Measurements from ENCODE around the gene FARP1. TPM values are rescaled to one million over a fixed set of nuclear protein-coding genes. Genes with fewer than 3 reads are reported as not detected.

FARP1 gene
- polyA plus RNA-seq, 4 donors = 0.89 to 23.4 (median 6.2) TPM

DNA sequence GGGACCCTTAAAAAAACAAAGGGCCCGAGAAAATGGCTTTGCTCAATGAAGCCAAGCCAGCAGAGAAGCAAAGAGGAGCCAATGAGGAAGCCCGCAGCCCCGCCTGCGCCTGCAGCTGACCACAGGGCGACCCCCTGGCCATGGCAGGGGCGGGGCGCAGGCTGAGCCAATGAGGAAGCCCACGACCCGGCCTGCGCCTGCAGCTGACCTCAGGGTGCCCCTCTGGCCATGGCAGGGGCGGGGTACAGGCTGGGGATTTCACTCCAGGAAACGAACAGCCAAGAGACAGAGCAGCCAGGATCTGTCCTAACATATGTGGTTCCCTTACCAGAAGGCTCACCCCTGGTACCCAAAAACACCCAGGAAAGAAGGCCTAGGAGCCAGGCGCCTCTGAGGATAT is 332.6 kb downstream of the FARP1 start:
- Histone ChIP-seq H3K27me3 (ENCODE audit: control insufficient read depth in 3 of 3, insufficient read depth in 3 of 3, low read length in 3 of 3) (no peaks in the 10 kb centered on the region), H3K27ac (ENCODE audit: low read depth in 1 of 3, low read length in 2 of 3) (peak overlapping the region in 1 of 3 donors; percentile 10), H3K9me3 (ENCODE audit: control insufficient read depth in 2 of 2, insufficient read depth in 1 of 2, low read depth in 1 of 2, low read length in 1 of 2) (no peaks in the 10 kb centered on the region), H3K4me1 (ENCODE audit: control insufficient read depth in 3 of 3, insufficient read depth in 2 of 3, low read depth in 1 of 3, low read length in 2 of 3) (peaks cover 0 to 38% (median 8%) of the 10 kb centered on the region in 3 donors), H3K4me3 (ENCODE audit: low read depth in 1 of 3, low read length in 3 of 3) (no peak overlapping the region), H3K36me3 (ENCODE audit: control insufficient read depth in 3 of 3, insufficient read depth in 2 of 3, low read depth in 1 of 3, low read length in 3 of 3) (peaks cover 8 to 59% (median 9%) of the 10 kb centered on the region in 3 donors)
- 62 to 91% (median 68%) methylated on average over 13 of the region's 13 CpGs for WGBS, 3 donors
- no peak for DNase-seq
- FAIRE-seq = no peak

DNA sequence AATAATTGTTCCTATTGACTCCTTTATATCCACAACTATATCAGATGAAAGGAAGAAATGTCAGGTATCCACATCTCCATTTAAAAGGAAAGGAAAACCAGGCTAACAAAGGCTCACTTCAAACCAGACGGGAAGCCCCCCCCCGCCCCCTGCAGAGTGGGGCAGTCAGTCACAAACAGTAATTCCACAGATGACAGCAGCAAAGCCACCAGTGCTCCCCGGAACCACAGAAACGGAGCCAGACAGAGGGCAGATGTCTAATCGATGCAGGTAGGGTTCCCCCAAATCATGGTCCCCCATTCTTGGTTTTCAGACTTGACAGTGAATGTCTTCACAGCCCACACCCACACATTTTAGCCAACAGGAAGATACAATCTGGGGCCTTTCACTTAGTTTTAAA is 333.2 kb downstream of the FARP1 start:
- Histone ChIP-seq H3K27me3 (ENCODE audit: control insufficient read depth in 3 of 3, insufficient read depth in 3 of 3, low read length in 3 of 3) (no peaks in the 10 kb centered on the region), H3K4me1 (ENCODE audit: control insufficient read depth in 3 of 3, insufficient read depth in 2 of 3, low read depth in 1 of 3, low read length in 2 of 3) (peaks cover 0 to 42% (median 8%) of the 10 kb centered on the region in 3 donors), H3K36me3 (ENCODE audit: control insufficient read depth in 3 of 3, insufficient read depth in 2 of 3, low read depth in 1 of 3, low read length in 3 of 3) (peaks cover 8 to 61% (median 10%) of the 10 kb centered on the region in 3 donors), H3K9me3 (ENCODE audit: control insufficient read depth in 2 of 2, insufficient read depth in 1 of 2, low read depth in 1 of 2, low read length in 1 of 2) (no peaks in the 10 kb centered on the region), H3K4me3 (ENCODE audit: low read depth in 1 of 3, low read length in 3 of 3) (no peak overlapping the region), H3K27ac (ENCODE audit: low read depth in 1 of 3, low read length in 2 of 3) (peak overlapping the region in 2 of 3 donors; percentile 21 to 65)
- no peak for DNase-seq
- no peak for FAIRE-seq
- WGBS, 3 donors = 43 to 72% (median 53%) methylated on average over 5 of the region's 5 CpGs

DNA sequence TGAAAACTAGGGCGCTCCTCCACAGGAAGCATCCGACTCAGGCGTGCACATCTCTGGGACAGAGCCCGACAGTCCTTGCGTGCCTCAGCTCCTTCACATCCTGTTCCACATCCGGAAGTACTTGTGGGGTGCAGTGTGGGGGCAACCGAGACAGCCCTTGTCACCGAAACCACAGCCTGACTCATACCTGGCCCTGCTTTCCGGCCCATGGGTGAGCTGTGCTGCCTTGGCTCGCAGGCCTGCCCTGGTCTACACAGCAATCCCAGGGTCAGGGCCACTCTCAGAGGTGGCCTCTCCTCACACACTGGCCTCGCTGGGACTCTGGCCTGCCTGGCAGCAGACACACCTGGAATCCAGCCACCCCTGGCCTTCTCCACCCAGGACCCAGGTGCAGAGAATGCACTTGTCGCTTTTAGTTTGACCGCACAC is 333.7 kb downstream of the FARP1 start:
- Histone ChIP-seq H3K27ac (ENCODE audit: low read depth in 1 of 3, low read length in 2 of 3) (peak overlapping the region in 2 of 3 donors; percentile 52 to 65), H3K36me3 (ENCODE audit: control insufficient read depth in 3 of 3, insufficient read depth in 2 of 3, low read depth in 1 of 3, low read length in 3 of 3) (peaks cover 4 to 62% (median 12%) of the 10 kb centered on the region in 3 donors), H3K9me3 (ENCODE audit: control insufficient read depth in 2 of 2, insufficient read depth in 1 of 2, low read depth in 1 of 2, low read length in 1 of 2) (no peaks in the 10 kb centered on the region), H3K4me1 (ENCODE audit: control insufficient read depth in 3 of 3, insufficient read depth in 2 of 3, low read depth in 1 of 3, low read length in 2 of 3) (peaks cover 0 to 41% (median 8%) of the 10 kb centered on the region in 3 donors), H3K4me3 (ENCODE audit: low read depth in 1 of 3, low read length in 3 of 3) (no peak overlapping the region), H3K27me3 (ENCODE audit: control insufficient read depth in 3 of 3, insufficient read depth in 3 of 3, low read length in 3 of 3) (no peaks in the 10 kb centered on the region)
- DNase-seq = peak in 1 of 2 donors; percentile 64
- no peak for FAIRE-seq
- 50 to 84% (median 62%) methylated on average over 13 of the region's 13 CpGs for WGBS, 3 donors

DNA sequence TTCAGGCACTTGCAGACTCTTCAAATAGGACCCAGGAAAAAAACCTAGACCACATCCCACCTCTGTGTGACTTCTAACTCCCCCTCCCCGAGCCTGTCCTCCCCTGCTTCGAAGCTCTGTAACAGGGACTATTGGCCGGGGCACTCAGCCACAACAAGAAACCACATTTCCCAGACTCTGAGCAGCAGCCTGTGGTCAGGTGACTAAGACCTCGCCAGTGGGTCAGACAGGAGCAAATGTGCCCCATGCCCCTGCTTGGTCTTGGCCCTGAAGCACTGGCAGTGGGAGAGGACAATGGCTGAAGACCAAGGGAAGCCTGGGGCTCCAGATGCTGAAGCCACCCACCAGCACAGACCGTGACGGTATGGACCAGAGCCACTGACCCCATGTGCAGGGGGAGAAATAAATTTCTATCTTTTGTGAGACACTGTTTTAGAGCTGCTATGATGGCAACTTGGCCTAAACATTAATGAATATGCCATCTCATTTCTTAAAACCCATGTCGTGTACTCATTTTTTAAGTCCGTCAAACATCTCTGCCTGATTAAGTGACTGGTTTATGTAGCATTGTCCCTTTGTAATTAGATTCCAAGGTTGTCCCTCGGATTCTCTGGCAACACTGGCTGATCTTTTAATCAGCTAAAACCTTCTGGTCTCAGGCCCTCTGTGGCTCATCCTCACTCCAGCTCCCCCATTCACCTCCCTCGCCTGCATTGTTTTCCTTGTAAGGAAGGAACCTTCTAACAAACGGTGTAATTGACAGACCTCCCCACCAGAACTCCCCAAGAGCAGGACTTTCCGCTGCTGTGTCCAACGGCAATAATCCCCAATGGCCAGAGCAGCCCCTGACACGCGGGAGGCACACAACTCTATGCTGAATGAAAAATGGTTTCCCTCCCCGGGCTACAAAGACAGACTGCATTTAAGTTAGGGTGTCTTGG is 335.6 kb downstream of the FARP1 start:
- peaks cover 0 to 39% (median 14%) of the 10 kb centered on the region in 3 donors for H3K4me1 ChIP-seq (ENCODE audit: control insufficient read depth in 3 of 3, insufficient read depth in 2 of 3, low read depth in 1 of 3, low read length in 2 of 3)
- FAIRE-seq = no peak
- no peak for DNase-seq
- peak overlapping the region in 1 of 3 donors; percentile 14 for H3K27ac ChIP-seq (ENCODE audit: low read depth in 1 of 3, low read length in 2 of 3)
- no peak overlapping the region for H3K4me3 ChIP-seq (ENCODE audit: low read depth in 1 of 3, low read length in 3 of 3)
- H3K36me3 ChIP-seq (ENCODE audit: control insufficient read depth in 3 of 3, insufficient read depth in 2 of 3, low read depth in 1 of 3, low read length in 3 of 3) = peaks cover 4 to 66% (median 8%) of the 10 kb centered on the region in 3 donors
- WGBS, 3 donors = 79 to 92% (median 84%) methylated on average over 16 of the region's 16 CpGs
- no peaks in the 10 kb centered on the region for H3K9me3 ChIP-seq (ENCODE audit: control insufficient read depth in 2 of 2, insufficient read depth in 1 of 2, low read depth in 1 of 2, low read length in 1 of 2)
- no peaks in the 10 kb centered on the region for H3K27me3 ChIP-seq (ENCODE audit: control insufficient read depth in 3 of 3, insufficient read depth in 3 of 3, low read length in 3 of 3)

DNA sequence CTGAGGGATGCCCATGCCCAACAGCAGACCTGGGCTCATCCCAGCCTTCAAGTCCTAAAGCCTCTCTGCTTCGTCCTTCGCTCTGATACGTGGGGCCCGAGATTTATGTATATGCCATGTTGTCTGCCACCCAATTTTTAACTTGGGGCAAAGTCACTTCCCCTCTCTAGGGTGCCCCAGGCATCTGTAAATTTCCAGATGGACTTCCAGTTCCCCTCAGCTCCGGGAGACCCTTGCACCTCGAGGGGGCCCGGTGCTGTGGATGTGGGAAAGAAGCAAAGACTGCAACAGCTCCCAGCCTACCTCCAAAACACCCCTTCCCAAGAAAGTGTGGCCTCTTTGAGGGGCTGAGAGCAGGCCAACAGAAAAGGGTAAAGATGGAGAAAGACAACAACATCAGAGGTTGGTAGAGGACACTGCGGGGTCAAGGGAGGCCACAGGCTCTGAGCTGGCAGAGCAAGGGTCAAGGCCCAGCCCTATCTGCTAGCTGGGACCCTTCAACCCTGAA is 336.7 kb downstream of the FARP1 start:
- no peak overlapping the region for H3K27ac ChIP-seq (ENCODE audit: low read depth in 1 of 3, low read length in 2 of 3)

DNA sequence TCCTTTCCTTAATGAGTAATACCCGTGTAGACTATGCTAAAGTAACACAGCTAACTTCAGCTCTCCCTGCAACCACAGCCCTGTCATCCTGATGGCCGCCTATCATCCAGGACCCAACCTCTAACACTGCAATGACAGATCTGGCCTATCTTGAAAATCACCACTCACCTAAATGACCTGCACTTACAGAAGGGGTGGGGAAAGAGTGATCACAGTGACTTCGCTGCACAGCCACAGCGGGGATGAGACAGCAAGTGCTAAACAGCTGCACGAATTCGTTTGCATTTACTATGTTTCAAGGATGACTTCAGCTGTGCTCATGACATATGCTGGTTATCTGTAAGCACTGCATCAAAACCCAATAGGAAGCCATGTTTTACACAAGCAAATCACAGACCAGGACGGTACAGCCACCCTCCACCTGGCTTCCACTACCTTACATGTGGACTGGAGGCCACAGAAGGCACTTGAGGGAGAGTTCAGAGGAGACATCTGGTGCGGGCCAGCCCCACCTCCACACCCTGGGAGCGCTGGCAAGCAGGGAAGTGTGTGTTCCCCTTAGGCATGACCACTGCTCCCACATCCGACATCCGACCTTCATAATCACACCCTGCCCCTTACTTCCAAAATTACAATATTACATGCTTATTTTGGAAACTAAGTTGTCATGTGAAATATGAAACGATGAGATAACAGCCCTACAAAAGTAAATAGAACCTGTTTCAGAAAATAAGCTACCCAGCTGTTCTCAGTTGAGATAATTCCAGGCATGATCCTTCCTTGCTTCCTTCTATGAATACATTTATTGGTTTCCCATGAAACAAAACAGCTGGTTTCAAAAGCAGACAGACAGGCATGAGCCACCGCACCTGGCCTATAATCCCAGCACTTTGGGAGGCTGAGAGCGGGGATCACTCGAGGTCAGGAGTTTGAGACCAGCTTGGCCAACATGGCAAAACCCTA is 338.3 kb downstream of the FARP1 start:
- Histone ChIP-seq H3K27ac (ENCODE audit: low read depth in 1 of 3, low read length in 2 of 3) (peak overlapping the region; percentile 9 to 45 (median 45)), H3K27me3 (ENCODE audit: control insufficient read depth in 3 of 3, insufficient read depth in 3 of 3, low read length in 3 of 3) (no peaks in the 10 kb centered on the region), H3K9me3 (ENCODE audit: control insufficient read depth in 2 of 2, insufficient read depth in 1 of 2, low read depth in 1 of 2, low read length in 1 of 2) (no peaks in the 10 kb centered on the region), H3K36me3 (ENCODE audit: control insufficient read depth in 3 of 3, insufficient read depth in 2 of 3, low read depth in 1 of 3, low read length in 3 of 3) (peaks cover 0 to 58% (median 3%) of the 10 kb centered on the region in 3 donors), H3K4me1 (ENCODE audit: control insufficient read depth in 3 of 3, insufficient read depth in 2 of 3, low read depth in 1 of 3, low read length in 2 of 3) (peaks cover 11 to 44% (median 36%) of the 10 kb centered on the region in 3 donors), H3K4me3 (ENCODE audit: low read depth in 1 of 3, low read length in 3 of 3) (no peak overlapping the region)
- WGBS, 3 donors = 66 to 71% (median 71%) methylated on average over 15 of the region's 15 CpGs
- DNase-seq = peak; percentile 18 to 38
- no peak for FAIRE-seq

More for the DNA sequence above, 336.7 kb downstream of the FARP1 start:
- DNase-seq (no peak), FAIRE-seq (no peak)
- peaks cover under 1 to 64% (median 3%) of the 10 kb centered on the region in 3 donors for H3K36me3 ChIP-seq (ENCODE audit: control insufficient read depth in 3 of 3, insufficient read depth in 2 of 3, low read depth in 1 of 3, low read length in 3 of 3)
- peaks cover 6 to 39% (median 20%) of the 10 kb centered on the region in 3 donors for H3K4me1 ChIP-seq (ENCODE audit: control insufficient read depth in 3 of 3, insufficient read depth in 2 of 3, low read depth in 1 of 3, low read length in 2 of 3)
- H3K9me3 ChIP-seq (ENCODE audit: control insufficient read depth in 2 of 2, insufficient read depth in 1 of 2, low read depth in 1 of 2, low read length in 1 of 2) = no peaks in the 10 kb centered on the region
- H3K27me3 ChIP-seq (ENCODE audit: control insufficient read depth in 3 of 3, insufficient read depth in 3 of 3, low read length in 3 of 3) = no peaks in the 10 kb centered on the region
- no peak overlapping the region for H3K4me3 ChIP-seq (ENCODE audit: low read depth in 1 of 3, low read length in 3 of 3)
- 93 to 96% (median 94%) methylated on average over 8 of the region's 8 CpGs for WGBS, 3 donors

DNA sequence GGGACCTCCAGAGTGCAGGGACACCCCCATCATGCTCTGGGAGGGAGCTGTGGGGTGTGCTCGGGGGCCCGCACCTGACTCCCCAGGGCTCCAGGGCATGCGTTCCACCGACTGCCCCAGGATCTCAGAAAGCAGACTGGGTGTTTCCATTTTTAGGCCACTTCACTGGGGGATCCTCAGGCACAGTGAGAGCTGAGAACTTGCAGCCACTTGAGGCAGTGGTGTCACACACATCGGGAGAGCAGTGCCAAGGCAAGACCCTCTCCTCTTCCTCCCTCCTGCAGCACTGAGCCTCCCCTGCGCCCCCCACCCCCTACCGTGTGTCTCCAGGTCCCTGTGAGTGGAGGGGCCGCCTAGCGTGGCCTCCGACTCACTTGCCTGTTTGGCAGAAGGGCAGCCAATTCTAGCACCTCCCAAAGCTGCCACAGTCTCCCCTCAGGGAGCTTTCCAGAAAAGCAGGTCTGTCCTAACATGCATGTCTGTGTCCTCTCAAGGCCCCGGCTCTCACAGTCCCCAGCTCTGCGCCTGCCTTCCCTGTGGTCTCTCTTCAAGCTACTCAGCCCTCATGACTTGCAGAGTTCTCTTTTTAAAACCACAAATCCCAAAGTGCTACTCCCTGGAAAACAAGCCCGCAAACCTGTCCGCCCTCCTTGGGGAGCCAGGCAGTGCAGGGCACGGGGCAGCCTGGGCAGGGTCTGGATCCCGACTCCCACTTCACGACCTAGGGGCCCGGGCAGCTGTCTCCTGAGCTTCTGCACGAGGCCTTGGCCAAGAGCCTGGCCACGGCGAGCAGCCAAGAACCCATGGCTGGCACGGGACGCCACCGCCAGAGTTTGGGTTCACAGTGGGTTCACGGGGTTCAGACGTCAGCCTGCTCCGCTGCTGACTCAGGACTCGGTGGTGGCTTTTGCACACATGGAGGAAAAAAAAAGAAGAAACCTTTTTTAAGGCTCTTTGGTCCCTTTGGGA is 339.9 kb downstream of the FARP1 start:
- Histone ChIP-seq H3K36me3 (ENCODE audit: control insufficient read depth in 3 of 3, insufficient read depth in 2 of 3, low read depth in 1 of 3, low read length in 3 of 3) (peaks cover 0 to 56% (median 3%) of the 10 kb centered on the region in 3 donors), H3K4me1 (ENCODE audit: control insufficient read depth in 3 of 3, insufficient read depth in 2 of 3, low read depth in 1 of 3, low read length in 2 of 3) (peaks cover 15 to 44% (median 43%) of the 10 kb centered on the region in 3 donors), H3K27me3 (ENCODE audit: control insufficient read depth in 3 of 3, insufficient read depth in 3 of 3, low read length in 3 of 3) (no peaks in the 10 kb centered on the region), H3K9me3 (ENCODE audit: control insufficient read depth in 2 of 2, insufficient read depth in 1 of 2, low read depth in 1 of 2, low read length in 1 of 2) (no peaks in the 10 kb centered on the region), H3K27ac (ENCODE audit: low read depth in 1 of 3, low read length in 2 of 3) (peak overlapping the region in 2 of 3 donors; percentile 97), H3K4me3 (ENCODE audit: low read depth in 1 of 3, low read length in 3 of 3) (no peak overlapping the region)
- FAIRE-seq (no peak), DNase-seq (peak in 1 of 2 donors; percentile 52)
- WGBS, 3 donors = 48 to 63% (median 58%) methylated on average over 25 to 28 of the region's 28 CpGs
